NCI-H1694 (cell line): Measurements from ENCODE around the gene HMG20A.

Source experiments
- DNase-seq: peaks from one replicate; lab custom pipeline; 2025; lab: John Stamatoyannopoulos, UW

HMG20A gene

DNA sequence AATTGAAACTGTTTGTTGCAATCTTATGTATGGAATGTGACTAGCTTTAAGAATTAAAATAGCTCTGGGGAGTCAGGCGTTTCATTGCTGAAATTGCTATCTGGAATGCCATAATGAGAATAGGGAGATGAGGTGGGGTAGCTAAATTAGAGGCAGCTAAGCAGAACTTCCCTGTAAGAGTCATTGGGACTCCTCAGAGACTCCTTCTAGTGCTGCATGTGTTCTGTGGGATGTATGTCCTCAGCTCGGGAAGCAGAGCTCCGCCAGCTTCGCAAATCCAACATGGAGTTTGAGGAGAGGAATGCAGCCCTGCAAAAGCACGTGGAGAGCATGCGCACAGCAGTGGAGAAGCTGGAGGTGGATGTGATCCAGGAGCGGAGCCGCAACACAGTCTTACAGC lies 57.4 kb downstream of the HMG20A start:
- no peak for DNase-seq

DNA sequence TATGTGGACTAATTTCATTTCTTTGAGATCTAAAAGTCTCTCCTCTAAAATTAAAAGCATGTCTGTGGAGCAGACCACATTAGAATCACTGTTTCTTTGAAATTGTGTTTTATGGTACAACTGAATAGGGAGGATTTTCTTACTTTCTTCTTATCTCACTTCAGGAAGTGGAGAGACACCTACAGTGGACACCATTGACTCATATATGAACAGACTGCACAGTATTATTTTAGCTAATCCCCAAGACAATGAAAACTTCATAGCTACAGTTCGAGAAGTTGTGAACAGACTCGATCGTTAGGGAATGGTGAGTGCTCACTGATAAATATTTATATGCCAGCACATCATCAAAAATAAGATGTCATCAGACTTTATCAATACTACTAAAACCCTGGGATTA lies 58.3 kb downstream of the HMG20A start:
- no peak for DNase-seq

DNA sequence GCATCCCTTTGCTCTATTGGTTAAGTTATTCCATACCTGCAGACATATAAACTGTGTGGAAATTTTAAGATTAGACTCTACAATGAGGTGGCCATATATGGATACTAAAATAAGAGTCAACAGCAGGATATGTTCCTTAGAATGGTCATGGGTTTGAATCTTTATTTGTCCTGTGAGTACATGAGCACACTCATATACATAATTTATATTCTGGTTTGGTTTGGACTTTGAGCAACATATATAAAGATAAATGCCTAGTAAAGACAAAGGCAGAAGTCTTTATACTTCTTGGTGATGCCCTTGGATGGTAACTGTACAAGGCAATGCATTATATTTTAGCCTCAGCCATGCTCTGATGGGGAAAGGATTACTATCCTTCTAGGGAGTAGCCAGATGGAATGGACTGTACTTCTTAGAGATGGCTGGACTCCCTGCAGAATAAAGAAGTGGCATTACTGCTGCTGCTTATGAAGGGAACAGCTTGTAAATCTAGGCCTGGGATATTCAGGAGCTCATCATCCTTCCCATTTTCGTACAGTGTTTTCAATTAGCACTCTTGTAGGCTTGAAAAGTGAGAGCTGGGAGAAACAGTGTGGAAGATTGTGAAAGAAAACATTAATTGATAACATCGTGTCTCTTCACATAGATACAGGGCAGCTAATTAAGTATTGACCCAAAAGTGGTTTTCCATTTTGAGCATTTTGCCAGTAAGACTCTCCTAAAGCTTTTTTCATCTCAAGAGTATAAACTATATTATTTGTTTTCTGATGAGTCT lies 60.4 kb downstream of the HMG20A start:
- DNase-seq = no peak

DNA sequence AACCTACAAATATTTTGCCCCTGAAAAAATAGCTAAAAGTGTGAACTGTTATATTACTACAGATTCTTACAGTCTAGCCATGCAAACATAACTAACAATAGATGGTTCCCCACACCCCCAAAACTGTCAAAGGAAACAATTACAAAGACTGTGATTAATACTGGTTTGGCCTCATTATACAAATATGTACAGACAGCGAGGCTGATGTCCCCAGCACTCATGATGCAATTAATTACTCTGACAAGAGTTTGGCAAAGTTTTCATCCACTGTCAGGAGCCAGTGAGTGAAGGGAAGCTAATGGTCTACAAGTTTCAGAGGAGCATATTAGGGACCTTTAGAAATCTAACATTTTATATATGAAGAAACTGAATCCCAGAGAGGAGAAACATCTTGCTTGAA lies 61.0 kb downstream of the HMG20A start:
- no peak for DNase-seq

DNA sequence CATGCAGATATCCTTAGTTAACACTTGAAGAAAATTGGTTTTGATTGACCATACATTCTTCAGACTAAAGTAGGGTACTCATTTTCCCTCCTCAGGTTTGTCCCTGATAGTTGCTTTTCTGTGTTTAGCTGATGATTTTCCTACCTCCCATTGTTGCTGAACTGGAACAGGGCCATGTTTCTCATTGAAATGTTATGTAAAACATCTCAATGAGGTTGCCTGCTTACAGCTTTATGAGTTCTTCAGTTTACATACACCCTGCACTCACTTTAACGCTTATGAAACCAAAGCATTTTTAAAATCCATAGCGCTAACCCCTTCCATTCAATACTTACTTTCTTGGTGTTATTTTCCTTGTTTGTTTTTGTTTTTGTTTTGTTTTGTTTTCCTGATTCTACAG lies 61.9 kb downstream of the HMG20A start:
- no peak for DNase-seq

DNA sequence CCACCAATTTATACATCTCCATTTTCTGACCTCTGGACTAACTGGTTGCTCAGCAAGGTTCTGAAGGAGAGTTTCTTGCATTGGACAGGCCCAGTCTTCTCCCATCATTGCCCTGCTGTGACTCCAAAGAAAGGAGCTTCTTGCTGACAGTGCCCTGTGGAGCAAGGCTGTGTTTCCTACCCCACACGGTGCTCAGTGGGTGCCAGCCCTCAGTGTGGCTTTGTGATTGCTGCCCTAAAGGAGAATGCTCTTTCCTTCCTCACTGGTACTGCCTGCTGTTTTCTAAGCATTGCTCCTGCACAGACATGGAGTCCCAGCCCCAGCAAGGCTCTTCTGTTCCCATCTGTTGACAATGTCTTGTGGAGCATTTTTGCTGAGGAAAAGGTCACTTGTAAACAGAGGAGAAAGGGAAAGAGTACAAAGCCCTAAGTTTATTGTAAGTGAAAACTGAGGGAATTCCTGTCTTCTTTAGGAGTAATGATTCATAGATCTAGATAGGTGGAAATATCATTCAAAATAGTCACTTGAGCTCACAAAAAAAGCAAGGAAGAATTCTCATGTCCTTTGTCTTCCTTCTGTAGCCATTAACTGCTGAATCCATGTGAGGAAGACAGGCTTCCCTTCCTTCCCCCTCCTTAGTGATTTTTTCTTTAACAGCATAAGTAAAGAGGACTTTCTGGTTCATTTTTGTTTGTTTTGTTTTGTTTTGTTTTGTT lies 62.9 kb downstream of the HMG20A start:
- DNase-seq = no peak

DNA sequence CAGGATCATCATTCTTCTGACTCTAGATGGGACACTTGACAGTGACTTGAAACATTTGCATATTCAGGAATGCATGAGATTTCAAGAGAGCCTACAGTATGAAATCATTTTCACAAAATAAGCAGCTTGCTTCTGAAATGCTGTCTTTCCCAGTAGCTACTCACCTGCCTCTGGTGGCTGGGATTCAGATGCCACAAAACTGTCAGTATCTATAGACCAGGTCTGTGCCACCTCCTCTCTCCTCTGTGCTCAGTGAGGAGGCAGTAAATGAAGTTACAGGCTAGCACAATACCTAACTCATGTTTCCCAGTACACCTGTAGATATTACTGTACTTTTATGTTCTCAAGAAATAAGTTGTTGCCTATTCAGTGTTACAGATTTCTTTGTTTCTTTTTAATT lies 64.3 kb downstream of the HMG20A start:
- no peak for DNase-seq

DNA sequence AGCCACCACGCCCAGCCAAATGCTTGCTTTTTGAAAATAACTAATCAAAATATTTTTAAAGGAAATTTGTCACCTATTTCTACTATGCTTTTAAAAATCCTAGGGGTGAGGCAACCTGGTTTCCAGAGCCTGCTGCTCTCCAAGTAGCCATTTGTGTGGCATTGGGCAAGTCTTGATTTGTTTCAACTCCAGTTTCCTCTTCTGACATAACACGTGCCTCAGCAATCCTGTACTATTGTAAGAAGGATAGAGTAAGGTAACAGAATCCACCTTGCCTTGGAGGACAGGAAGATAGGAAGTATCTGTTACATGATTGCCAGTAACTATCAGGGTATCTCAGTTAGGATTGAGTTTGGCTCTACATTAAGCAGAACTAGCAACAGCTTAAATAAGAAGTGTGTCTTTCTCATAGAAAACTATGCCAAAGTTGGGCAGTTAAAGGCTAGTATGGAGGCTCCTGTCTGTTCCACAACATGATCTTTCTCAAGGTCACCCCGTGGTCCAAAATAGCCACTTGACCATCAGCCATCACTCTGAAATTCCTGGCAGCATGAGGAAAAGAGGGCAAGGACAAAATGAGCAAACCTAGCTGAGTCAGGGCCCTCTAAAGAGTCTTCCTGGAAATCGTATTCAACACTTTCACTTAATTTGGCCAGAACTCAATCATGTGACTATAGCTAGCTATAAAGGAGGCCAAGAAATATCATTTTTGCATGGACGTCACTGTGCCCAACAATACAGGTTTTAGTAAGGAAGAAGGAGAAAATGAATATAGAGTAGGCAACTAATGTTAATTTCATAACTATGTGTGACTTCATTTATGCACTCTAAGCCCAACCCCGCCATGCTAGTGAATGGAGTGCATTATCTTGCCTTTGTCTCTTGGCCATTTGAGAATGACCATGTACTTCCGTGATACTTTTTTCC lies 66.1 kb downstream of the HMG20A start:
- no peak for DNase-seq

DNA sequence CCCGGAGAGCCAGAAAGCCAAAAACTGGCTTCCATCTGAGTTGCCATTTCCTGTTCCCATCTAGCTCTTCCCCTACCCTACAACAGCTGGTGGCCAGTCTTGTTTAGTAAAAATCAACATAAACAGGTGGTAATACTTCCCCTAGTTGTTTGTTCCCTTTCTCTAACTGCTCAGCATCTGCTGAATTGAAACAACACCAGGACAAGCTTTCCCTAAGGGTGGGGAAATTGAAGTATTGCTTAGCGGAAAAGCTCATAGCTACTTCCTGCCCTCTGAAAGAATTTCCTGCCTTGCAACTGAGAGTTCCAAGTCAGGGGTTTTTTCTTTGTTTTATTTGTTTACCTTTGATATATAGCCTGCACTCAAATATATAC lies 66.8 kb downstream of the HMG20A start:
- peak; percentile 14 for DNase-seq

DNA sequence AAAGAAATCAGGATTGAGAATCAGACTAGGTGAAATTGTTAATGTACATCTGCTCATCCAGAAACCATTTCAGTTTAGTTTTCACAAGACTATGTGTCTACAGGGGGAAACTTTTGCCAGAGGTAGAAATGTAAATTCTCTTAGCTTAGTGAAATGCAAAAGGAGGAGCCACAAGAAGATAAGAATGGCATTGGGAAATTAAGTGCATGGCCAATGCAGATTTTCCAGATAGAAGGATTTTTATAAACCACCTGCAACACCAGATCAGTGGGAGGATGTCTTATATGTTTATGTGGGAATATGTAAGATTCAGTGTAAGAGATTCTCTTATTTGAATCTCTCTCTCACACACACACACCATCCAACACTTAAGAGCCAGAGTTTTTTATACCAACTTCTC lies 67.2 kb downstream of the HMG20A start:
- no peak for DNase-seq

DNA sequence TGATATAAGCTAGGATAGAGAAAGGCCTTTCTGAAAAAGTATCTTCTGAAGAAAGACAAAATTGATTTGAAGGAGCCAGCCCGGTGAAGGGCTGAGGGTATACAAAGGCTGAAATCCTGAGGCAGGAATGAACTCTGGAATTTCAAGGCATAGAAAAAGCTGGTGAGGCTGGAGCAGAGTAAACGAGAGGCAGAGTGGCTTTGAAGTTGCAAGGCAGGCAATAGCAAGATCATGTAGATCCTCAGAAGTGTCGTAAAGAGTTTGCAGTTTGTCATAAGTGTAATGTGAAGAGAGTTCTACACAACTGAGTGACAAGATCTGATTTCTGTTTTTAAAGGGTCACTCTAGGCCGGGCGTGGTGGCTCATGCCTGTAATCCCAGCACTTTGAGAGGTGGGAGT lies 69.0 kb downstream of the HMG20A start:
- DNase-seq = no peak

DNA sequence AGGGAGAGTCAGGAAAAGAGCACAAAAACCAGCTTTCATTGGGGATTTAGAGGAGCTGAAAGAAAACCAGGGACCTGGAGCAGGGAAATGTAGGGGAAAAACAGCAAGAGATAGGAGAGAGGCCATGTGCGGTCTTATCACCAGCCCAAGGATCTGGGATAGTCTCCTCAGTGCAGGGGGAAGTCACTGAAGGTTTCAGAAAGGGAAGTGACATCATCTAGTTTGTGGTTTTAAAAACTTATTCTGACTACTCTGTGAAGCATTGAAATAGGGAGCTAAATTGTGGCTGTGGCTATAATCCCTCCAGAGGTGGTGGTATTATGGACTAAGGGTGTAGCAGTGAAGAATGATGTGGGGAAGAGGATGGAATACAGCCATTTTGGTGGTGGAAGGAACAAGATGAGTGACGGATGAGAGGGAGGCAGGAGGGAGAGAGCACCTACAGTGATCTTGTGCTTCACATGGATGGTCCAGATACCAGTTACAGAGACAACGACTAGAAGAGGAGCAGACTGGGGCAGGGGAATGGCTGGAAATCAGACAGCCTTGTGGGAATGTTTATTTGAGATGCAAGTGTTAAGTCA lies 72.7 kb downstream of the HMG20A start:
- no peak for DNase-seq

DNA sequence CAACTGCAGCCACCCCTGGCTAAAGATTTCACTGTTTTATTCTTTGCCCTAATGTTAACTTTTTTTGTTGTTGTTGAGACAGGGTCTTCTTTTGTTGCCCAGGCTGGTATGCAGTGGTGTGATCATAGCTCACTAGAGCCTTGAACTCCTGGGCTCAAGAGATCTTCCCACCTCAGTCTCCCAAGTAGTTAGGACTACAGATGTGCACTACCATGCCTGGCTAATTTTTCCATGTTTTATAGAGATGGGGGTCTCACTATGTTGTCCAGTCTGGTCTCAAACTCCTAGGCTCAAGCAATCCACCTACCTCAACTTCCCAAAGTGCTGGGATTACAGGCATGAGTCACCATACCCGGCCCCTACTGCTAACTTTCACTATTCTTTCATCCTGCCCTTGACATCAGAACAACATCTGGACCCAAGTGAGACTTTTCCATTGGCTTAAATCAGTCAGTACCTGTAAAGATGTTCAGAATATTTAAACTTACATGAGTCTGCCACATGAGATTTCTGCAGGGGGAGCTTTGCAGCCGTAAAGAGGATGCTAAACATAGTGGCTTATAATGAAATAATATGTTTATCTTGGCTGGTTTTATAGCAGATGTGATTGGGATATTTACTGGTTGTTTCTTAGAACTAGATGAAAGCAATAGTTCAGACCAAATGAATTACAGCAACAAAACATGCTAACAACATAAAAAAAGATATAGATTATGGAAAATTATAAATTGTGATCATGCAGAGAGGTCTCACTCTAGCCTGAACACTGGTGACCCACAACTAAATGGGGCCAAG lies 73.6 kb downstream of the HMG20A start:
- no peak for DNase-seq

DNA sequence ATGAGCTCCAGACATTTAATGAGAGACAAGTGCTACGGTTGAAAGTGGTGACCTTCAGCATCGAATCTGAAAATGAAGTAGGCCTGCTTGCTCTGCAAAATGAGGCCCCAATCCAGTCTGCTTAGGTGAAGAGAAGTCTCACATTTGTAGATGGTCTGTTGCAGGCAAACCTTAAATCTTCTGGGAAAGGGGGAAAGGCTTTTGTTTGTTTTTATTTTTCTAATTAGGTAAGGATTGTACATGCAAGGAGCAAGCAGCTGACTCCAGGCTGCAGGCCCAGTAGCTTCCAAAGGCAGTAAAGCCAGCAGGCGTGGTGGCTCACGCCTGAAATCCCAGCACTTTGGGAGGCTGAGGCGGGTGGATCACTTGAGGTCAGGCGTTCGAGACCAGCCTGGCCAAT lies 74.3 kb downstream of the HMG20A start:
- DNase-seq = no peak

DNA sequence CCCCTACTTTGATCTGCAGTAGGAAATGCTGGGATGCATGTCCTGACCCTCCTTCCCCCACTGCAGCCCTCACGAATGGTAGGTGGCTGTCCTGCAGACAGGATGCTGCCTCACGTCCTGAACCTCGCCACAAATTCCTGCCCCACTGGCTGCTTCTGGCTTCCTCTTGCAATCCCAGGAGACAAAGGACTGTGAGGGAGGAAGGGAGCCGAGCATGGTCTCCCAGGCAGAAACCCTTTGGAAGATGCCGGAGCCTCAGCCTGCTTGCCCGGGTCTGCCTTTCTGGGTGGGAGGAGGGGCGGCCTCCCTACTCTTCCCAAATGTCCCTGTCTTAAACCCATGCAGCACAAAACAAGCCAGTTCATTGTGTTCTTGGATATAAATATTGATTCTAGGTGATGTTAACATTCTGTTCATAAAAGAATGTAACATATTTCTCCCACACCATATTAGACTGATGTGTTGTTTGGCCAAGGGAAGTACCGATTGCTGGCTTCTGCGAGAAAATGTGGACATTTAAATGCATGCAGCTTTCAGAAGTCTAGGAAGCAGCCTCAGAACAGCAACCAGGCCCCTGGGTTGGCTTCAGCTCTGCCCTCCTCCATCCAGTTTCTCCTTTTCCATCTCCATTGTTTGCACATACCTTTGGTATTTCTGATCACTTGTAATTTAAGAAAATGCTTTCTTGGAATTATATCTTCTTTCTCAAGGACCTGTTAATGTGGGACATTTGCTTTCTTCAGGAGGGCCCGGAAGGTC lies 75.3 kb downstream of the HMG20A start:
- no peak for DNase-seq

DNA sequence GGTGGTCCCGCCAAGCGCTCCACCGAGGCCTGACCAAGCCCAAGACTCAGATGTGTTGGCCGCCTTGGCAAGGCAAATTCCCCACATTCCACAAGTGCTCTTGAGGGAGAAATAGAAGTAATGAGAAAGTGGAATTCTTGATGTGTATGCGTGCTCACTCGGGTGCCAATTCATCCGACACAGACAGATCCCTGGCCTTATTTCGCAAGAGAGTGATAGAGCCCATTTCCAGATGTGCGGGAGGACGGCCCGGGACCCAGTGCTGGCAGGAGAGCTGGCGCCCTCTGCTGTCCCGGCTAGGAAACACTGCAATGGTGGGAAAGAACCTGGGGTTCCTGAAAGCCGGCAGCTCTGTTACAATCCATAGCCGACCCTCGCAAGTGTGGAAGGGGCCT lies 76.0 kb downstream of the HMG20A start:
- peak; percentile 77 for DNase-seq

DNA sequence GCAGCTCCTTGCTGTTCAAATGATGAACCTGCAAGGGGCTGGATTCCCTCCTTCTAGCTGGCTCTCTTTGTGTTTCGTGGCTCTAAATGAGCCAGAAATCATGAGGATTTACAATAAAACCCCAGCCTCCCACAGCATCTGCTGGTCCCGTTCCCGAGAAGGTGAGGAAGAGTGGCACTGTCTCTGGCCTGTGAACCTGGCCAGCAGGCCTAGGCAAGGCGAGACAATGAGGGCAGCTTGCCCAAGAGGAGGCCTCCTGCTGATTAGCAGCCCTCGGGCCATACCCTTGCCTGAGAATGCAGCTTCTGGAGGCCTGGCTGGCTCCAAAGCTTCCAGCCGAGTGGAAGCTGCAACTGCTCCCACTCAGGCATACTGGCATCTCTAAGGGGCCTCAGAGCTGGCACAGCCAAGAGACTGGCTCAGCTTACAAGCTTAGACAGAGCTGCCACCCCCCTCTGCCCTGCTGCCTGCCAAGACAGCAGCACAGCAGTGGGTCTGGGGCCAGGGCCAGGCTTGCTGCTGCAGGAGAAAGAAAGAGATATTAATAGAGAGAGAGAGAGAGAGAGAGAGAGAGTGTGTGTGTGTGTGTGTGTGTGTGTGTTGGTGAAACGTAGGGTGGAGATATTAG lies 76.5 kb downstream of the HMG20A start:
- peak; percentile 88 for DNase-seq

DNA sequence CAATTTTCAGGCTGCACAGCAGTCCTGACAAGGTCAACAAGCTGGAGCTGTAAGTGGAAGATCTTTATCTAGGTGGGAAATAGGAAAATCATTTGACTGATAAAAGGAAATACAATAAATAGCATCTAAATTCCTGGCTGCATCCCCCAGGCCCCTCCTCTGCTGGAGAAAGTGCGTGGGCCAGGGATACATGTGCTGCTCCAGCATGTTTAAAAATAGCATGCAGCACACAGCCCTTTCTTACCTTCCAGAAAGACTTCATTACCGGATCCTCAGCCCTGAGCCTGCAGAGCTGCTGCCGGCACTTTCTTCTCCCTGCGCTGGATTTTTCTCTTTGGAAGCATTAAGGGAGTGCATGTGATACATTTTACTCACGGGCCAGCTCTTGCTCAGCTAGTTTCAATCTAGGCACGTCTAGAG lies 77.3 kb downstream of the HMG20A start:
- no peak for DNase-seq

DNA sequence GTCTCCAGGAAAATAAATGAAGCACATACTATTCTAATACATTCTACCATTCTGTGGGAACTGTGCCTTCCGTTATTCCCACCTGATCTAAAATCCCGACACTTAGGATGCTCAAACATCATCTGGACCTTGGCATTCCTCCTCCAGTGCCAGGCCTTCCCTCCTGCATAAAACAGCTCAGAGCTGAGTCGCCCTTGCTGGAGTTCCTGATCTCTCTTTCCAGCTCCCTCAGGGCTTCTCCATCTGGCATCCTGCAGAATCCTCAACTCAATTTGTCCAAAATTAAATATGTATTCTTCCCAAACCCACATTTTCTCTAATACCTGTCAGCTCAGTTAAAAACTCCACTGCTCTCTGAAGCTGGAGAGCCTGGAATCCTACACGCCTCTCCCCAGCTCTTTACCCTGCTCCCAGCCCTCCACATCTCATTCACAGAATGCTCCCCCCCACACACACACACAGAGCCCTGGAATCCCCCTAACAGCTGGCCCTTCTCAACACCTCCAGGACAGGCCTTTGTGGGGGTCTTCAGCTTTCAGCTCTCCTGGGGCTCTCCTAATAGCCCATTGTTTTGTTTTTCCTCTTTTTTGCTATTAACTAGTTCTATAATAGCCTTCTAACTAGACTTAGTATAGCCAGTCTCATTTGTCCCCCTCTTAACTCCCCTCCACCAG lies 78.5 kb downstream of the HMG20A start:
- DNase-seq = no peak

DNA sequence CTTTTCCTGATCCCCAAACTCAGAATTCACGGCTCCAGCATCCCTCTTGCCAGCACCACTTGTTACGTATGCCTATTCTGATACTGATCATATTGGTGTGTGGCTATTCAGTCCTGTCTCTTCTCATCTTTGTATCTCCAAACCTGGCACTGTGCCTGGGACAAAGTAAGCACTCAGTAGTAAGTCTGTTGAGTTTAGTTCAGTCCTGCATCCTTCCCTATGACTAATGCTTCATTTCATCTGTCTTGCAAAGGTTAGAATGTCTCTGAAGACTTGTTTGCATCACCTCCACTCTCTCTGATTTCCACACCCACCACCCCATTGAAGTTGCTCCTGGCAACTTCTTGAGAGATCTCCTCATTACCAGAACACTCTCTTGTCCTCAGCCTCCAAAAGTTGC lies 80.3 kb downstream of the HMG20A start:
- no peak for DNase-seq
